OCI-LY7 (cell line): Measurements from ENCODE around the gene CHD1. TPM values are rescaled to one million over a fixed set of nuclear protein-coding genes. Genes with fewer than 3 reads are reported as not detected.

Experiments
- BruUV-seq: library from RNA; stranded (reverse); fragments of 400-500 nt; replicated peaks from 2 replicates; lab custom pipeline; 2021; lab: Mats Ljungman, UMichigan
- CTCF ChIA-PET: fragments of 300-600 bp; sonication (Branson Sonifier 250); formaldehyde crosslinking; loops from one replicate; lab custom pipeline; 2022; ENCODE audit warnings: antibody characterized with exemption; ENCODE audit not compliant: unreplicated experiment; lab: Charles Lee
- POLR2A ChIA-PET: fragments of 300-600 bp; sonication (Branson Sonifier 250); formaldehyde crosslinking; loops from one replicate; lab custom pipeline; 2022; ENCODE audit warnings: antibody characterized with exemption; lab: Charles Lee
- DNase-seq: peaks from one replicate; pipeline ENCODE4 v3.0.0-alpha.2; 2015; ENCODE audit warnings: low spot score
- H2AFZ ChIP-seq: fragments of 200-600 bp; sonication (generic), shearing (Covaris generic); 2 replicates; pipeline ENCODE4 v1.6.1; 2014; ENCODE audit warnings: mild to moderate bottlenecking, antibody characterized with exemption, low read length, moderate library complexity
- H3K27ac ChIP-seq: fragments of 200-600 bp; sonication (generic); 2 replicates; pipeline ENCODE4 v1.5.1; 2014; ENCODE audit warnings: mixed run types, low read depth, mild to moderate bottlenecking, moderate library complexity, low read length, inconsistent platforms; ENCODE audit not compliant: poor library complexity, severe bottlenecking
- H3K36me3 ChIP-seq: fragments of 200-600 bp; sonication (generic); 2 replicates; pipeline ENCODE4 v1.6.1; 2014; ENCODE audit warnings: mild to moderate bottlenecking, antibody characterized with exemption, low read length, moderate library complexity, mixed read lengths; ENCODE audit not compliant: insufficient read depth
- H3K4me1 ChIP-seq: fragments of 200-600 bp; sonication (generic); 2 replicates; pipeline ENCODE4 v1.5.1; 2014; ENCODE audit warnings: mild to moderate bottlenecking, low read length; ENCODE audit not compliant: insufficient read depth, poor library complexity, severe bottlenecking
- H3K4me2 ChIP-seq: fragments of 200-600 bp; sonication (generic); 2 replicates; pipeline ENCODE4 v1.6.1; 2014; ENCODE audit warnings: mild to moderate bottlenecking, low read length
- H3K4me3 ChIP-seq: fragments of 200-600 bp; sonication (generic); 2 replicates; pipeline ENCODE4 v1.5.1; 2014; ENCODE audit warnings: mild to moderate bottlenecking, low read depth, low read length; ENCODE audit not compliant: poor library complexity, severe bottlenecking
- H3K79me2 ChIP-seq: fragments of 200-600 bp; sonication (generic); 2 replicates; pipeline ENCODE4 v1.6.1; 2016; ENCODE audit warnings: low read depth, mild to moderate bottlenecking, low read length, moderate library complexity, mixed read lengths; ENCODE audit not compliant: insufficient read depth
- H3K9me2 ChIP-seq: fragments of 200-600 bp; sonication (generic); 2 replicates; pipeline ENCODE4 v1.6.1; 2016; ENCODE audit warnings: mild to moderate bottlenecking, low read length, mixed read lengths; ENCODE audit not compliant: insufficient read depth
- H3K9me3 ChIP-seq: fragments of 200-600 bp; sonication (generic); 2 replicates; pipeline ENCODE4 v1.6.1; 2014; ENCODE audit warnings: mild to moderate bottlenecking, mixed run types, low read length, mixed read lengths
- H4K20me1 ChIP-seq: fragments of 200-600 bp; sonication (generic); 2 replicates; pipeline ENCODE4 v1.6.1; 2014; ENCODE audit warnings: mild to moderate bottlenecking, antibody characterized with exemption, low read length, moderate library complexity, mixed read lengths; ENCODE audit not compliant: insufficient read depth
- EZH2phosphoT487 ChIP-seq: fragments of 200-600 bp; sonication (generic); IDR thresholded peaks from 2 replicates; pipeline ENCODE4 v1.6.1; 2018; ENCODE audit warnings: low read depth, borderline replicate concordance, mild to moderate bottlenecking, mixed run types, antibody characterized with exemption, low read length, moderate library complexity, mixed read lengths
- intact Hi-C: fragments of 100-400 bp; cut with micrococcal nuclease; formaldehyde crosslinking; loops from one replicate; pipeline ENCODE4 v1.10.0; 2022; ENCODE audit not compliant: unreplicated experiment
- total RNA-seq, 2 experiments: library from RNA; depleted of rRNA in 1 of 2; stranded (reverse); fragments of >200 nt in 1 of 2; shearing (Covaris generic) in 1 of 2; gene quantifications; 2 replicates each; pipeline ENCODE4 v1.2.3, GENCODE V29; 2014 to 2022
- TF ChIP-seq, protein P1 (sequence below): fragments of 200-600 bp; sonication (generic); conservative IDR thresholded peaks from 2 replicates; pipeline ENCODE4 v1.5.1; 2014; ENCODE audit warnings: mild to moderate bottlenecking, antibody characterized with exemption, low read length, moderate library complexity, mixed read lengths

The CHD1 gene
- total RNA-seq, 2 experiments from 2014 or later: 8.3 to 10.3 TPM

DNA sequence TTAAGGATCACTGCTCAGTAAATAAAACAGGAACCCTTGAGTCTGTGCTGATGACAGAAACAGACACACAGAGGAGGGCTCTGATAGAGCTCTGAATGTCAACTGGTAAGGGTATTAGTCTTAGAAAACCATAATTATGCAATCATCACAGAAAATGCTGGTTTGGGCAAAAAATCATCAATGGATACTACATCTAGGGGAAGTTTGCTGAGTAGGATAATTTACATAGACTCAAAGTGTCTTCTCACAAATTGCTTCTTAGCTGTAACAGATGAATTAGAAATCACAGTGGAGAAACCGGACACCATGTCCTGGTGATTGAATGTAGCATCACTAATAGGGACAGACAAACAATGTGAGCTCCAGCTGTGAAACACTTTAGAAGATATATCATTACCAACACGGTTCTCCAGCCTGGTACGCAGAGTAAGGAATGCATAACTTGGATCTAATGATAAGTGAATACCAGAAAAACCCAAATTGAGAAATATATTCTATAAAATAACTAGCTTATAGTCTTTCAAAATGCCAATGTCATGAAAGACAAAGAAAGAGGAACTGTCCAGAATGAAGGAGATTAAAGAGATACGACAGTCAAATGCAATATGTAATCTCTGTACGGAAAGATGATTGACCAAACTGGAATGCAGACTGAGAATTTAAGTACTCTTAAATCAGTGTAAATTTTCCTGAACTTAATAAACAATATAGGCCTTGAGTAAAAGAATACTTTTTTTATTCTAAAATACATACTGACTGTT lies 17.3 kb downstream of the CHD1 start:
- H3K27ac ChIP-seq: no peak overlapping the region
- TF ChIP-seq, protein P1, sequence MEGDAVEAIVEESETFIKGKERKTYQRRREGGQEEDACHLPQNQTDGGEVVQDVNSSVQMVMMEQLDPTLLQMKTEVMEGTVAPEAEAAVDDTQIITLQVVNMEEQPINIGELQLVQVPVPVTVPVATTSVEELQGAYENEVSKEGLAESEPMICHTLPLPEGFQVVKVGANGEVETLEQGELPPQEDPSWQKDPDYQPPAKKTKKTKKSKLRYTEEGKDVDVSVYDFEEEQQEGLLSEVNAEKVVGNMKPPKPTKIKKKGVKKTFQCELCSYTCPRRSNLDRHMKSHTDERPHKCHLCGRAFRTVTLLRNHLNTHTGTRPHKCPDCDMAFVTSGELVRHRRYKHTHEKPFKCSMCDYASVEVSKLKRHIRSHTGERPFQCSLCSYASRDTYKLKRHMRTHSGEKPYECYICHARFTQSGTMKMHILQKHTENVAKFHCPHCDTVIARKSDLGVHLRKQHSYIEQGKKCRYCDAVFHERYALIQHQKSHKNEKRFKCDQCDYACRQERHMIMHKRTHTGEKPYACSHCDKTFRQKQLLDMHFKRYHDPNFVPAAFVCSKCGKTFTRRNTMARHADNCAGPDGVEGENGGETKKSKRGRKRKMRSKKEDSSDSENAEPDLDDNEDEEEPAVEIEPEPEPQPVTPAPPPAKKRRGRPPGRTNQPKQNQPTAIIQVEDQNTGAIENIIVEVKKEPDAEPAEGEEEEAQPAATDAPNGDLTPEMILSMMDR: no peak
- no peak for TF ChIP-seq EZH2phosphoT487
- no peaks in the 10 kb centered on the region for H3K79me2 ChIP-seq
- POLR2A ChIA-PET: interaction anchor here (1.3 kb wide), 1 partner anchor 17 kb away, joined by 3 read pairs; the partner anchor contains the start of gene CHD1
- no peaks in the 10 kb centered on the region for H3K9me3 ChIP-seq
- H2AFZ ChIP-seq: no peak overlapping the region
- H3K36me3 ChIP-seq: no peaks in the 10 kb centered on the region
- DNase-seq: no peak
- no peaks in the 10 kb centered on the region; the same call in 1 of the 2 replicates for H4K20me1 ChIP-seq
- intact Hi-C loops: no loop called here
- CTCF ChIA-PET: no interaction called here
- H3K4me3 ChIP-seq: no peak overlapping the region
- no peaks in the 10 kb centered on the region for H3K4me1 ChIP-seq
- H3K9me2 ChIP-seq: no peaks in the 10 kb centered on the region
- no peak overlapping the region for H3K4me2 ChIP-seq
- BruUV-seq: no TSS peak

DNA sequence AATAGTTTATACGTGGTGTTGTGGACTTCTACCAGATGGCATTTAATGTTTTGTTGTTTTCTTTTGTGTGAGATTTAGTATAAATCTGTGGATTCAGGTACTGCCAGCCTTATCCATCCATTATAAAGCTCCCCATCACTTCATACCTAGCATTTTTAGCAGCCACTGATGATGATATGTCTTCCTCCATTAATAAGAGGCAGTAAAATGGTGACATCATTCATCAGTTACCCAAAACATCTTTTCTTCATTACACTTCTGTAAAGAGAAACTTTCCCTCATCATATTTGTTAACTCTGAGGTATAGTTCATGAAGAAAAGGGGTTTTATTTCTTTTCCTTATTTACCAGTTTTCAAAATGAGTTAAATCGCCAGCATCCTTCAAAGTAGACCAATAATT lies 19.4 kb downstream of the CHD1 start:
- Histone ChIP-seq H4K20me1 (no peaks in the 10 kb centered on the region; the same call in 1 of the 2 replicates), H3K4me1 (no peaks in the 10 kb centered on the region), H3K27ac (no peak overlapping the region), H3K9me2 (no peaks in the 10 kb centered on the region), H2AFZ (no peak overlapping the region), H3K4me3 (no peak overlapping the region), H3K36me3 (no peaks in the 10 kb centered on the region), H3K79me2 (no peaks in the 10 kb centered on the region), H3K4me2 (no peak overlapping the region), H3K9me3 (no peaks in the 10 kb centered on the region)
- DNase-seq: no peak
- ChIA-PET CTCF (no interaction called here), POLR2A (interaction anchor here (0.6 to 0.7 kb wide), 3 partner anchors 9 to 1690 kb away, joined by 3 read pairs; no protein-coding TSS in a partner anchor)
- intact Hi-C loops: no loop called here
- no peak for TF ChIP-seq EZH2phosphoT487
- TF ChIP-seq, protein P1: no peak
- BruUV-seq: no TSS peak

DNA sequence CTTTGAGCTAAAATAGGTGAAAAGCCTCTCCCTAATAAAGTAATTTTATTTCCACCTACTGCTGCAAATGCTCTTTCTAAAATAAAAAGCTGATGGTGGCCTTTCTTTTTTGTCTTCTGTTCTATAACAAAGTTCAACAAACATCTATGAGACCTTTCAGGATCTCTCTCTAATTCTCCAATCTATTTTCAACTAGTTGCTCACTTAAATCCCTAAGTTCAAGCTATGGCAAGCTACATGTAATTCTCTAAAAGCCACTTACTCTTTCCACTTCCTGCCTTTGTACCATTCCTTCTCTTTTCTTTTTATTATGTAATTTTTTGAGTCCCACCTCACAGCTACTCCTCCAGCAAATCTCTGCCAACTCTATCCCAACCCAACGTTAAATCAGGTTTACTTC lies 20.9 kb downstream of the CHD1 start:
- no peaks in the 10 kb centered on the region for H3K9me2 ChIP-seq
- ChIA-PET CTCF (no interaction called here), POLR2A (interaction anchor here (0.7 kb wide), 1 partner anchor 119 kb away, joined by 3 read pairs; no protein-coding TSS in a partner anchor)
- H3K4me3 ChIP-seq: no peak overlapping the region
- no peak overlapping the region for H2AFZ ChIP-seq
- no peak for DNase-seq
- no peaks in the 10 kb centered on the region for H3K9me3 ChIP-seq
- no peak overlapping the region for H3K27ac ChIP-seq
- intact Hi-C loops: no loop called here
- no TSS peak for BruUV-seq
- TF ChIP-seq EZH2phosphoT487: no peak
- TF ChIP-seq, protein P1: no peak
- no peaks in the 10 kb centered on the region for H4K20me1 ChIP-seq
- no peaks in the 10 kb centered on the region for H3K4me1 ChIP-seq
- no peaks in the 10 kb centered on the region for H3K36me3 ChIP-seq
- no peak overlapping the region for H3K4me2 ChIP-seq
- no peaks in the 10 kb centered on the region for H3K79me2 ChIP-seq
